Suprapubic skin (tissue), 4 donors: Measurements from ENCODE around the gene ISLR2. TPM values are rescaled to one million over a fixed set of nuclear protein-coding genes. Genes with fewer than 3 reads are reported as not detected.
A peak's percentile ranks its signal among the peaks of the same experiment; 100 is the strongest.

Experiments
- DNase-seq, 2 donors: peaks; one replicate each; pipeline ENCODE4 v3.0.0-alpha.2; 2019; ENCODE audit warnings: low spot score in 2 of 2
- H3K27ac ChIP-seq: fragments of 200-600 bp; sonication (generic); one replicate; pipeline ENCODE4 v1.5.1; 2019
- H3K27me3 ChIP-seq: fragments of 200-600 bp; sonication (generic); one replicate; pipeline ENCODE4 v1.5.1; 2019
- H3K36me3 ChIP-seq: fragments of 200-600 bp; sonication (generic); one replicate; pipeline ENCODE4 v1.5.1; 2019
- H3K4me1 ChIP-seq: fragments of 200-600 bp; sonication (generic); one replicate; pipeline ENCODE4 v1.5.1; 2019
- H3K4me3 ChIP-seq: fragments of 200-600 bp; sonication (generic); one replicate; pipeline ENCODE4 v1.5.1; 2019; ENCODE audit warnings: mild to moderate bottlenecking
- H3K9me3 ChIP-seq: fragments of 200-600 bp; sonication (generic); one replicate; pipeline ENCODE4 v1.5.1; 2019
- CTCF ChIP-seq, 2 donors: fragments of 200-600 bp in 1 of 2; fragments of 450-650 bp in 1 of 2; sonication (generic) in 1 of 2; IDR thresholded peaks; one replicate each; pipeline ENCODE4 v1.5.1; 2016 to 2019; ENCODE audit warnings: antibody characterized with exemption in 2 of 2, mild to moderate bottlenecking in 1 of 2, moderate library complexity in 1 of 2
- EP300 ChIP-seq: sonication (generic); formaldehyde crosslinking; IDR thresholded peaks from one replicate; pipeline ENCODE4 v1.6.1; 2017; ENCODE audit warnings: antibody characterized with exemption
- POLR2A ChIP-seq, 2 donors: fragments of 450-650 bp; IDR thresholded peaks; one replicate each; pipeline ENCODE4 v1.6.1; 2017; ENCODE audit warnings: antibody characterized with exemption in 2 of 2, mild to moderate bottlenecking in 2 of 2, moderate library complexity in 2 of 2
- POLR2AphosphoS5 ChIP-seq, 3 donors: sonication (generic); formaldehyde crosslinking; IDR thresholded peaks; one replicate each; pipeline ENCODE4 v1.6.1; 2017; ENCODE audit warnings: antibody characterized with exemption in 3 of 3
- WGBS: methylation state at CpG from one replicate; pipeline ENCODE4 v1.1.5; 2018; 5-methylcytosine and 5-hydroxymethylcytosine counted together
- total RNA-seq, 4 donors: library from RNA; depleted of rRNA; stranded (reverse); fragments of >200 nt; gene quantifications; one replicate each; pipeline ENCODE4 v1.1.0, GENCODE V29; 2016

The ISLR2 gene
- total RNA-seq, 4 donors from 2014 or later, result 0.57 to 1.9 (median 1.1) TPM; not detected in 1

- Histone ChIP-seq H3K4me3 (no peak overlapping the region), H3K27ac (no peak overlapping the region), H3K36me3 (no peaks in the 10 kb centered on the region), H3K4me1 (peaks cover 9% of the 10 kb centered on the region), H3K27me3 (peaks cover 66% of the 10 kb centered on the region), H3K9me3 (no peaks in the 10 kb centered on the region)
- no peak for TF ChIP-seq EP300
- no peak for TF ChIP-seq CTCF (IDR thresholded peaks at IDR 0.05)
- DNase-seq, result no peak
- 41% methylated on average over 4 of the region's 4 CpGs for WGBS
These were observed 7.3 kb upstream of the ISLR2 start for GRCh38 chr15:74123131-74123429.

- H3K4me1 ChIP-seq, result peaks cover 13% of the 10 kb centered on the region
- H3K9me3 ChIP-seq, result no peaks in the 10 kb centered on the region
- 70% methylated on average over 4 of the region's 4 CpGs for WGBS
- no peak overlapping the region for H3K4me3 ChIP-seq
- DNase-seq, result no peak
- TF ChIP-seq CTCF (IDR thresholded peaks at IDR 0.05) (no peak), POLR2AphosphoS5 (IDR thresholded peaks at IDR 0.05) (no peak), EP300 (no peak), POLR2A (IDR thresholded peaks at IDR 0.05) (no peak)
- H3K27me3 ChIP-seq, result peaks cover 69% of the 10 kb centered on the region
- no peak overlapping the region for H3K27ac ChIP-seq
- H3K36me3 ChIP-seq, result no peaks in the 10 kb centered on the region
These were observed 6.7 kb upstream of the ISLR2 start for GRCh38 chr15:74123658-74124057.

- Histone ChIP-seq H3K27ac (no peak overlapping the region), H3K4me3 (no peak overlapping the region), H3K36me3 (no peaks in the 10 kb centered on the region), H3K27me3 (peaks cover 69% of the 10 kb centered on the region), H3K4me1 (peaks cover 19% of the 10 kb centered on the region), H3K9me3 (no peaks in the 10 kb centered on the region)
- TF ChIP-seq POLR2A (IDR thresholded peaks at IDR 0.05) (no peak), CTCF (IDR thresholded peaks at IDR 0.05) (no peak), EP300 (no peak), POLR2AphosphoS5 (IDR thresholded peaks at IDR 0.05) (no peak)
- no peak for DNase-seq
- WGBS, result 88% methylated on average over 3 of the region's 3 CpGs
These were observed 6.2 kb upstream of the ISLR2 start for GRCh38 chr15:74124196-74124595.

- TF ChIP-seq POLR2A (IDR thresholded peaks at IDR 0.05), result no peak
- TF ChIP-seq CTCF (IDR thresholded peaks at IDR 0.05), result no peak
- no peak for TF ChIP-seq EP300
- no peak for TF ChIP-seq POLR2AphosphoS5 (IDR thresholded peaks at IDR 0.05)
- peaks cover 74% of the 10 kb centered on the region for H3K27me3 ChIP-seq
- H3K4me1 ChIP-seq, result peaks cover 24% of the 10 kb centered on the region
- no peak for DNase-seq
- no peaks in the 10 kb centered on the region for H3K36me3 ChIP-seq
- no peaks in the 10 kb centered on the region for H3K9me3 ChIP-seq
- H3K27ac ChIP-seq, result no peak overlapping the region
- no peak overlapping the region for H3K4me3 ChIP-seq
- WGBS, result 44% methylated on average over 7 of the region's 7 CpGs
These were observed 5.6 kb upstream of the ISLR2 start for GRCh38 chr15:74124759-74125158.

- H3K36me3 ChIP-seq, result no peaks in the 10 kb centered on the region
- no peaks in the 10 kb centered on the region for H3K9me3 ChIP-seq
- H3K4me3 ChIP-seq, result peak overlapping the region; percentile 31
- peaks cover 35% of the 10 kb centered on the region for H3K4me1 ChIP-seq
- H3K27me3 ChIP-seq, result peaks cover 78% of the 10 kb centered on the region
- 16% methylated on average over 26 of the region's 44 CpGs for WGBS
- H3K27ac ChIP-seq, result no peak overlapping the region
- peak; percentile 89 to 94 for DNase-seq
- TF ChIP-seq POLR2A (IDR thresholded peaks at IDR 0.05) (no peak), CTCF (IDR thresholded peaks at IDR 0.05) (peak; percentile 68 to 99)
These were observed 3.0 kb upstream of the ISLR2 start for GRCh38 chr15:74127255-74127953.
